ENCODE data around the gene VKORC1.

DNA sequence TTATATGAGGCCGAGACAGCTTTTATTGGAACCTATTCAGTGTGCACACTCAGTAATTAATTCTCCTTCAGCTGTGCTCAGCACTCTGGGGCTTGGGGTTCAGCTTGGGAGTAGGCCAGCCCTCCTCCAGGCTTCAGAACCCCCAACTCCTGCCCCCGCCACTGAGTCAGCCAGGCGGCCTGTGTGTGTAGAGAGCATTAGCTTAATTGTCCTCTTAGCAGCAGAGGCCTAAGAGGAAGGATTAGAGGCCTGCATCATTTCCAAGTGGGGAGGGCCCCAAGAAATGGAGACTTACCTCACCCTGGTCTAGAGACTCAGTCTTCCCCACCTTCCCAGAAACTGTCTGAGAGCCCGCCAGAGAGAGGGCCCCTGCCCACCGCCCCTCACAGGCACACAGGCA is 6.6 kb downstream of the VKORC1 start:
- no peak for TF ChIP-seq YY1 (IDR thresholded peaks at IDR 0.05; ENCODE audit: insufficient read depth, insufficient read length)
- TF ChIP-seq SUZ12 (IDR thresholded peaks at IDR 0.05; ENCODE audit: extremely low read depth, insufficient read depth, insufficient read length) = no peak
